ENCODE results near the gene ABCB10.

DNA sequence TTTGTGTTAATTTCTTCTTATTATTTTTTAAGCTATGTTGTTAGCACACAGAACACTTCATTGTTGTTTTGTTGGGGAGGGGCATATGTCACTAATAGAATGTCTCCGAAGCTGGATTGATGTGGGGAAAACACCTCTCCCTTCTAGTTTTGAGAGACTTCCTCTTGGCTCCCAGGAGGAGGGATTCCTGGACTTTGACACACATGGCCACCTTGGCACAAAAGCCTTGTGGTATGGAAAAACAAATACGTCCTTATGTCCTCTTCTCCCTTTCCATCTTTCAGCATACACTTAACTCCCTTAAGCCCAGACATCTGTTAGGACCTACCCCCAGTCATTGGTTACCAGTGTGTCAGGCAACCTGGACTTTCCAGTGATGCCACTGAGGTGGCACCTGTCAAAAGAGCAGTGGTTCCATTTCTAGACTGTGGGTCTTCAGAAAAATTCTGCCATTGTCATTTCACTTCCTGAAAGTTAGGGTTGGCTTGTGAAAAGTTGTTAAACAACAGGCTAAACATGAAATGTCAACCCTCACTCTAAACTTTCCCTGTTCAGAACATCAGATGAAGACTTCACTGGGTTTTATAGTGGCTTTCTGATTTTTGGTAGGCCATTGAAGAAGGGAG is 12.5 kb upstream of the ABCB10 start:
- TF ChIP-seq, protein P1, sequence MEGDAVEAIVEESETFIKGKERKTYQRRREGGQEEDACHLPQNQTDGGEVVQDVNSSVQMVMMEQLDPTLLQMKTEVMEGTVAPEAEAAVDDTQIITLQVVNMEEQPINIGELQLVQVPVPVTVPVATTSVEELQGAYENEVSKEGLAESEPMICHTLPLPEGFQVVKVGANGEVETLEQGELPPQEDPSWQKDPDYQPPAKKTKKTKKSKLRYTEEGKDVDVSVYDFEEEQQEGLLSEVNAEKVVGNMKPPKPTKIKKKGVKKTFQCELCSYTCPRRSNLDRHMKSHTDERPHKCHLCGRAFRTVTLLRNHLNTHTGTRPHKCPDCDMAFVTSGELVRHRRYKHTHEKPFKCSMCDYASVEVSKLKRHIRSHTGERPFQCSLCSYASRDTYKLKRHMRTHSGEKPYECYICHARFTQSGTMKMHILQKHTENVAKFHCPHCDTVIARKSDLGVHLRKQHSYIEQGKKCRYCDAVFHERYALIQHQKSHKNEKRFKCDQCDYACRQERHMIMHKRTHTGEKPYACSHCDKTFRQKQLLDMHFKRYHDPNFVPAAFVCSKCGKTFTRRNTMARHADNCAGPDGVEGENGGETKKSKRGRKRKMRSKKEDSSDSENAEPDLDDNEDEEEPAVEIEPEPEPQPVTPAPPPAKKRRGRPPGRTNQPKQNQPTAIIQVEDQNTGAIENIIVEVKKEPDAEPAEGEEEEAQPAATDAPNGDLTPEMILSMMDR (IDR thresholded peaks at IDR 0.05), result no peak
- TF ChIP-seq POLR2A (IDR thresholded peaks at IDR 0.05), result no peak

Data from Peyer's patch (tissue), 4 donors.